Esophagus squamous epithelium (tissue), 4 donors: ENCODE data around the gene TIMP4.

Source experiments
- POLR2A ChIP-seq, 4 donors: fragments of 450-650 bp; IDR thresholded peaks; one replicate each; pipeline ENCODE4 v1.6.1; 2017; ENCODE audit warnings: antibody characterized with exemption in 4 of 4, mild to moderate bottlenecking in 4 of 4, moderate library complexity in 3 of 4
- TF ChIP-seq, protein P1 (sequence below), 6 experiments: fragments of 450-650 bp in 4 of 6; fragments of 200-600 bp in 2 of 6; sonication (generic) in 2 of 6; IDR thresholded peaks; one replicate each; pipeline ENCODE4 v1.5.1; 2016 to 2019; ENCODE audit warnings: antibody characterized with exemption in 6 of 6, mild to moderate bottlenecking in 4 of 6, moderate library complexity in 4 of 6

GRCh38 chr3:12187448-12188327, 29.0 kb upstream of the TIMP4 start:
- no peak for TF ChIP-seq POLR2A (IDR thresholded peaks at IDR 0.05)
- TF ChIP-seq, protein P1, sequence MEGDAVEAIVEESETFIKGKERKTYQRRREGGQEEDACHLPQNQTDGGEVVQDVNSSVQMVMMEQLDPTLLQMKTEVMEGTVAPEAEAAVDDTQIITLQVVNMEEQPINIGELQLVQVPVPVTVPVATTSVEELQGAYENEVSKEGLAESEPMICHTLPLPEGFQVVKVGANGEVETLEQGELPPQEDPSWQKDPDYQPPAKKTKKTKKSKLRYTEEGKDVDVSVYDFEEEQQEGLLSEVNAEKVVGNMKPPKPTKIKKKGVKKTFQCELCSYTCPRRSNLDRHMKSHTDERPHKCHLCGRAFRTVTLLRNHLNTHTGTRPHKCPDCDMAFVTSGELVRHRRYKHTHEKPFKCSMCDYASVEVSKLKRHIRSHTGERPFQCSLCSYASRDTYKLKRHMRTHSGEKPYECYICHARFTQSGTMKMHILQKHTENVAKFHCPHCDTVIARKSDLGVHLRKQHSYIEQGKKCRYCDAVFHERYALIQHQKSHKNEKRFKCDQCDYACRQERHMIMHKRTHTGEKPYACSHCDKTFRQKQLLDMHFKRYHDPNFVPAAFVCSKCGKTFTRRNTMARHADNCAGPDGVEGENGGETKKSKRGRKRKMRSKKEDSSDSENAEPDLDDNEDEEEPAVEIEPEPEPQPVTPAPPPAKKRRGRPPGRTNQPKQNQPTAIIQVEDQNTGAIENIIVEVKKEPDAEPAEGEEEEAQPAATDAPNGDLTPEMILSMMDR (IDR thresholded peaks at IDR 0.05) = no peak
